NB4 (cell line): Measurements from ENCODE around the gene ARMC7.

ENCODE experiments used
- POLR2A ChIP-seq: IDR thresholded peaks from 2 replicates; pipeline ENCODE4 v1.6.1; 2011; ENCODE audit warnings: mild to moderate bottlenecking; ENCODE audit not compliant: insufficient read length; ENCODE audit errors: extremely low read depth
- TF ChIP-seq, protein P1 (sequence below): IDR thresholded peaks from one replicate; pipeline ENCODE4 v1.5.1; 2012; ENCODE audit warnings: low read depth, low read length
- TF ChIP-seq, protein P2 (sequence below): IDR thresholded peaks from 2 replicates; pipeline ENCODE4 v1.6.1; 2011; ENCODE audit warnings: low read depth, low read length

DNA sequence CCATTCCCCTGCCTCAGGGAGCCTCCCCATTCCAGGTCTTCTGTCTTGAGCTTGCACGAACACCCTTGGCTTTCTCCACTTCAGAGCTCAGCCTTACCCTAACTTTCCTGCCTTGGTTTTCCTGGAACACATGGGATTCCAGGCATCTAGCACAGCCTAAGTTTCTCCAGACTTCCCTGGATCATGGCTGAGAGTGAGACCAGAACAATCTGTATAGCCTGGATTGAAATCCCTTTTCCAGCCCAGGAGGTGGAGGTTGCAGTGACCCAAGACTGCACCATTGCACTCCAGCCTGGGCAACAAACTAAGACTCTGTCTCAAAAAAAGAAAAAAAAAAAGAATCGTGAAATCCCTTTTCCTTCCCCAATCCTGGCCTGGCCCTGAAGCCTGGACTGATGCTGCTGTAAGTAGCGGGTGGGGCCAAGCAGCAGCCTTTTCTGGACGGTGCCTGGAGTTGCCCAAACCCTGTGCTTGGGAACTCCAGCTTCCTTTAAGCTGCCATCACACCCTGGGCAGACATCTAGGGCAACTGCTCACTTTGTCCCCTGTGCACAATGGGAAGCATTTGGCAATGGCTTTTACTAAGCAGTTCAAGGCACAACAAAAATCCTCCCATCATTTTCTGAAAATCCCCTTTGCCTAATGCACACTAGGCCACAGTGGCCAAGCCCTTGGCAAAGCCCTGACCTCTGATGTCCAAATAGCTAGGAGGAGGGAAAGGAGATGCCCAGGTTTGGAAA lies 34.0 kb upstream of the ARMC7 start:
- TF ChIP-seq, protein P1, sequence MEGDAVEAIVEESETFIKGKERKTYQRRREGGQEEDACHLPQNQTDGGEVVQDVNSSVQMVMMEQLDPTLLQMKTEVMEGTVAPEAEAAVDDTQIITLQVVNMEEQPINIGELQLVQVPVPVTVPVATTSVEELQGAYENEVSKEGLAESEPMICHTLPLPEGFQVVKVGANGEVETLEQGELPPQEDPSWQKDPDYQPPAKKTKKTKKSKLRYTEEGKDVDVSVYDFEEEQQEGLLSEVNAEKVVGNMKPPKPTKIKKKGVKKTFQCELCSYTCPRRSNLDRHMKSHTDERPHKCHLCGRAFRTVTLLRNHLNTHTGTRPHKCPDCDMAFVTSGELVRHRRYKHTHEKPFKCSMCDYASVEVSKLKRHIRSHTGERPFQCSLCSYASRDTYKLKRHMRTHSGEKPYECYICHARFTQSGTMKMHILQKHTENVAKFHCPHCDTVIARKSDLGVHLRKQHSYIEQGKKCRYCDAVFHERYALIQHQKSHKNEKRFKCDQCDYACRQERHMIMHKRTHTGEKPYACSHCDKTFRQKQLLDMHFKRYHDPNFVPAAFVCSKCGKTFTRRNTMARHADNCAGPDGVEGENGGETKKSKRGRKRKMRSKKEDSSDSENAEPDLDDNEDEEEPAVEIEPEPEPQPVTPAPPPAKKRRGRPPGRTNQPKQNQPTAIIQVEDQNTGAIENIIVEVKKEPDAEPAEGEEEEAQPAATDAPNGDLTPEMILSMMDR = no peak
- TF ChIP-seq, protein P2, sequence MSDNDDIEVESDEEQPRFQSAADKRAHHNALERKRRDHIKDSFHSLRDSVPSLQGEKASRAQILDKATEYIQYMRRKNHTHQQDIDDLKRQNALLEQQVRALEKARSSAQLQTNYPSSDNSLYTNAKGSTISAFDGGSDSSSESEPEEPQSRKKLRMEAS = no peak
- TF ChIP-seq POLR2A = no peak
